ENCODE measurements around the gene RANBP1. TPM values are rescaled to one million over a fixed set of nuclear protein-coding genes. Genes with fewer than 3 reads are reported as not detected.

The RANBP1 gene
- total and polyA plus RNA-seq, 9 of the 15 experiments (the other 6 are each of a cell fraction or from before 2014, with no cell fraction given): 162 to 2,891 (median 1,289) TPM

DNA sequence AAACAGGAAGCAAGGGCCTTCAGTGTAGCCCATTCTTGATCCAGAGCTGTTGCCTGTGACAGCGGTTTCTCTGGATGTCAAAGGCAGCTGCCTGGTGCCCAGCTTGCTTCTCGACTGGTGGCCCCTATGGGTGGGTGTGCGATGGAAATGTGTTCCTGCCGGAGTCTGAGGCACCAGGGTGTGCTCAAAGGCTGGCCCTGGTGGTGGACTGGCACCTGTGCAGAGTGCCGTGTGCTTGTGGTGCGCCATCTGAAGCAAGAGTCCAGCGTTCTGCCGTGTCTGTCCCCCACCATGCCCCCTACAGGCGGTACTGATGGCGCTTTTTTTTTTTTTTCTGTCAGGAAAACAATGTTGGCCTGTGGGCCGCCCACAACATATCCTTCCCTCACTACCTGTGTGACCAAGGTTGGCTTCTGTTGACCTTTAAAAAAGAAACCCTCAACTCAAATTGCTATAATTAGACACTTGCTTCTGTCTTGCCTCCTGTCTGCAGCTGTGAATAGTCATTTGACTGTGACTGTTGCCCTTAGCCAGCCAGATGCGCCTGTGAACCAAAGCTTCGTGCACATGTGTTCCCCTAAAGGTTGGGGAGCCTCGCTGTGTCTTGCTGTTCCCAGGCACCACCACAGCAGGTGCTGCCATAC, 4.7 kb upstream of the RANBP1 start (continued):
- TF ChIP-seq, protein P1, sequence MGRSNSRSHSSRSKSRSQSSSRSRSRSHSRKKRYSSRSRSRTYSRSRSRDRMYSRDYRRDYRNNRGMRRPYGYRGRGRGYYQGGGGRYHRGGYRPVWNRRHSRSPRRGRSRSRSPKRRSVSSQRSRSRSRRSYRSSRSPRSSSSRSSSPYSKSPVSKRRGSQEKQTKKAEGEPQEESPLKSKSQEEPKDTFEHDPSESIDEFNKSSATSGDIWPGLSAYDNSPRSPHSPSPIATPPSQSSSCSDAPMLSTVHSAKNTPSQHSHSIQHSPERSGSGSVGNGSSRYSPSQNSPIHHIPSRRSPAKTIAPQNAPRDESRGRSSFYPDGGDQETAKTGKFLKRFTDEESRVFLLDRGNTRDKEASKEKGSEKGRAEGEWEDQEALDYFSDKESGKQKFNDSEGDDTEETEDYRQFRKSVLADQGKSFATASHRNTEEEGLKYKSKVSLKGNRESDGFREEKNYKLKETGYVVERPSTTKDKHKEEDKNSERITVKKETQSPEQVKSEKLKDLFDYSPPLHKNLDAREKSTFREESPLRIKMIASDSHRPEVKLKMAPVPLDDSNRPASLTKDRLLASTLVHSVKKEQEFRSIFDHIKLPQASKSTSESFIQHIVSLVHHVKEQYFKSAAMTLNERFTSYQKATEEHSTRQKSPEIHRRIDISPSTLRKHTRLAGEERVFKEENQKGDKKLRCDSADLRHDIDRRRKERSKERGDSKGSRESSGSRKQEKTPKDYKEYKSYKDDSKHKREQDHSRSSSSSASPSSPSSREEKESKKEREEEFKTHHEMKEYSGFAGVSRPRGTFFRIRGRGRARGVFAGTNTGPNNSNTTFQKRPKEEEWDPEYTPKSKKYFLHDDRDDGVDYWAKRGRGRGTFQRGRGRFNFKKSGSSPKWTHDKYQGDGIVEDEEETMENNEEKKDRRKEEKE (IDR thresholded peaks at IDR 0.05; ENCODE audit: borderline replicate concordance in 1 of 2, control insufficient read depth in 1 of 2, low read depth in 2 of 2, low read length in 1 of 2): peak in 1 of 2 experiments; percentile 20; a peak in 1 of 4 replicates
- TF ChIP-seq, protein P2, sequence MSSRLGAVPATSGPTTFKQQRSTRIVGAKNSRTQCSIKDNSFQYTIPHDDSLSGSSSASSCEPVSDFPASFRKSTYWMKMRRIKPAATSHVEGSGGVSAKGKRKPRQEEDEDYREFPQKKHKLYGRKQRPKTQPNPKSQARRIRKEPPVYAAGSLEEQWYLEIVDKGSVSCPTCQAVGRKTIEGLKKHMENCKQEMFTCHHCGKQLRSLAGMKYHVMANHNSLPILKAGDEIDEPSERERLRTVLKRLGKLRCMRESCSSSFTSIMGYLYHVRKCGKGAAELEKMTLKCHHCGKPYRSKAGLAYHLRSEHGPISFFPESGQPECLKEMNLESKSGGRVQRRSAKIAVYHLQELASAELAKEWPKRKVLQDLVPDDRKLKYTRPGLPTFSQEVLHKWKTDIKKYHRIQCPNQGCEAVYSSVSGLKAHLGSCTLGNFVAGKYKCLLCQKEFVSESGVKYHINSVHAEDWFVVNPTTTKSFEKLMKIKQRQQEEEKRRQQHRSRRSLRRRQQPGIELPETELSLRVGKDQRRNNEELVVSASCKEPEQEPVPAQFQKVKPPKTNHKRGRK (tag; IDR thresholded peaks at IDR 0.05): no peak
- TF ChIP-seq NR2F6 (CRISPR knock-in tag; IDR thresholded peaks at IDR 0.05) (peak; percentile 71; the same call in 1 of the 2 replicates), ZNF311 (CRISPR knock-in tag; IDR thresholded peaks at IDR 0.05) (no peak), TFAM (CRISPR knock-in tag; conservative IDR thresholded peaks at IDR 0.05) (no peak), ZNF253 (CRISPR knock-in tag; conservative IDR thresholded peaks at IDR 0.05) (no peak), GTF2F1 (IDR thresholded peaks at IDR 0.05; ENCODE audit: low read depth, low read length) (peak; percentile 71; the same call in 1 of the 2 replicates), TEAD4 (IDR thresholded peaks at IDR 0.05; ENCODE audit: low read length) (no peak; the same call in 1 of the 2 replicates), TEAD4 (CRISPR knock-in tag; IDR thresholded peaks at IDR 0.05; ENCODE audit: borderline replicate concordance) (no peak), RBM39 (optimal IDR thresholded peaks at IDR 0.05; ENCODE audit: low read depth, low read length) (no peak), ZNF324 (CRISPR knock-in tag; IDR thresholded peaks at IDR 0.05) (no peak), EWSR1 (IDR thresholded peaks at IDR 0.05; ENCODE audit: borderline replicate concordance, low read depth, partially characterized antibody) (no peak), TBP (optimal IDR thresholded peaks at IDR 0.05; ENCODE audit: low read depth, low read length) (no peak), CEBPB (tag; IDR thresholded peaks at IDR 0.05) (peak; percentile 43; the same call in 1 of the 2 replicates), CHD2 (IDR thresholded peaks at IDR 0.05; ENCODE audit: low read depth, low read length) (peak; percentile 60)
- TF ChIP-seq, protein P3, sequence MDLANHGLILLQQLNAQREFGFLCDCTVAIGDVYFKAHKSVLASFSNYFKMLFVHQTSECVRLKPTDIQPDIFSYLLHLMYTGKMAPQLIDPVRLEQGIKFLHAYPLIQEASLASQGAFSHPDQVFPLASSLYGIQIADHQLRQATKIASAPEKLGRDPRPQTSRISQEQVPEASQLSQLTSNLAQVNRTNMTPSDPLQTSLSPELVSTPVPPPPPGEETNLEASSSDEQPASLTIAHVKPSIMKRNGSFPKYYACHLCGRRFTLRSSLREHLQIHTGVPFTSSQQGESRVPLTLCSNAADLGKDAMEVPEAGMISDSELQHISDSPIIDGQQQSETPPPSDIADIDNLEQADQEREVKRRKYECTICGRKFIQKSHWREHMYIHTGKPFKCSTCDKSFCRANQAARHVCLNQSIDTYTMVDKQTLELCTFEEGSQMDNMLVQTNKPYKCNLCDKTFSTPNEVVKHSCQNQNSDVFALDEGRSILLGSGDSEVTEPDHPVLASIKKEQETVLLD (IDR thresholded peaks at IDR 0.05): peak; percentile 71
- TF ChIP-seq, protein P4, sequence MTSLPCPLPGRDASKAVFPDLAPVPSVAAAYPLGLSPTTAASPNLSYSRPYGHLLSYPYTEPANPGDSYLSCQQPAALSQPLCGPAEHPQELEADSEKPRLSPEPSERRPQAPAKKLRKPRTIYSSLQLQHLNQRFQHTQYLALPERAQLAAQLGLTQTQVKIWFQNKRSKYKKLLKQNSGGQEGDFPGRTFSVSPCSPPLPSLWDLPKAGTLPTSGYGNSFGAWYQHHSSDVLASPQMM (CRISPR knock-in tag; IDR thresholded peaks at IDR 0.05): no peak

Measured in K562 (cell line).